PC-3 (cell line): ENCODE results near the gene OPN1MW3.
"Not testable (repeated sequence)": the region's sequence is repeated elsewhere in the genome, so short reads cannot be mapped to it uniquely, and the experiment has no call there.

Experiments used
- CTCF ChIP-seq: fragments of 300-600 bp; sonication (generic); conservative IDR thresholded peaks from 2 replicates; pipeline ENCODE4 v1.5.1; 2017; ENCODE audit warnings: antibody characterized with exemption, low read depth, mild to moderate bottlenecking, low read length
- EZH2 ChIP-seq: fragments of 300-600 bp; sonication (generic); IDR thresholded peaks from one replicate; pipeline ENCODE4 v1.6.1; 2017; ENCODE audit warnings: antibody characterized with exemption, mild to moderate bottlenecking, low read length; ENCODE audit not compliant: unreplicated experiment
- EZH2phosphoT487 ChIP-seq: fragments of 300-600 bp; sonication (generic); IDR thresholded peaks from 2 replicates; pipeline ENCODE4 v1.6.1; 2018; ENCODE audit warnings: mild to moderate bottlenecking, antibody characterized with exemption, low read length, borderline replicate concordance

DNA sequence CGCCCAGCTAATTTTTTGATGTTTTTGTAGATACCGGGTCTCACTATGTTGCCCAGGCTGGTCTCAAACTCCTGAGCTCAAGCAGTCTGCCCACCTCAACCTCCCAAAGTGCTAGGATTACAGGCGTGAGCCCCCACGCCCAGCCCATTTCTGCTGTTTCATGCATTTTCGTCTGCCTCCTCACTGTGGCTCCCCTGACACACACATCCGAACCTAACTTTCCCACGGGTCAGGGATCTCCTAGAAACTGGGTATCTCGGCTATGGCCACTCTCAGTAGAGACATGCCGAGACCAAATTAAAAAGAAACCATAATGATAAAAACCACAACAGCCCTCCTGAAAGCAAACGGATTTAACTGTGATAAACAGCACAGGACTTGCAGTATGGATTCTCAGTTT lies 9.3 kb upstream of the OPN1MW3 start:
- TF ChIP-seq EZH2, CTCF, EZH2phosphoT487: not testable (repeated sequence)
